PC-3 (cell line): ENCODE results near the gene RERG.

ENCODE experiments used
- CTCF ChIP-seq: fragments of 300-600 bp; sonication (generic); conservative IDR thresholded peaks from 2 replicates; pipeline ENCODE4 v1.5.1; 2017; ENCODE audit warnings: antibody characterized with exemption, low read depth, mild to moderate bottlenecking, low read length
- EZH2 ChIP-seq: fragments of 300-600 bp; sonication (generic); IDR thresholded peaks from one replicate; pipeline ENCODE4 v1.6.1; 2017; ENCODE audit warnings: antibody characterized with exemption, mild to moderate bottlenecking, low read length; ENCODE audit not compliant: unreplicated experiment

- TF ChIP-seq EZH2 (no peak), CTCF (no peak)
Observed at GRCh38 chr12:15196221-15196620, 25.0 kb downstream of the RERG start.
